ENCODE data around the gene GIMAP7. TPM values are rescaled to one million over a fixed set of nuclear protein-coding genes. Genes with fewer than 3 reads are reported as not detected.

GIMAP7 gene
- polyA plus RNA-seq (2012; ENCODE audit: insufficient read length, low read depth): not detected

DNA sequence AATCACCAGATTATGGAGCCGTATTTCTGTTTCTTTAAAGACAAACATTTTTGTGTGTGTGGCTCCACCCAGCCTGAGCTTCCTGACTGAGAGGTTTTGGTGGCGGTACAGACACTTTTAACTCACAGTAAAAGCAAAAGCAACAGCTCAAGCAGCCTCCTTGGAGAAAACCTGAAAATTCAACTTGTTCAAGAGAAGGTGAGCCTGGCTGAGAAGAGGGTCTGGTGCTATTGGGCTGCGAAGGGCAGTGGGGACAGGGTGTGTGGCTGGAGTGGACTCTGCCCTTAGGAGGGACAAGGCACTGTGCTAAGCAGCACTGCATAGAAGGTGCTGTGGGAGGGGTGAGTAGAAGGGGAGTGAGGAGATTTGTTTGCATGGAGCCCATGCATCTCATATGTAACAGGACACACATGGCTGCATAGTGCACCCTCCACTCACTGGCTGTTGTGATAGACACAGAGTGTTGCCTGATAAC is at the start of gene GIMAP7:
Gene GIMAP7 (plus strand): TSS at position 125 of the 475 bp plus-strand sequence. CDS start 5,103 bp downstream, outside the sequence.
- TF ChIP-seq FOXP2 (optimal IDR thresholded peaks at IDR 0.05; ENCODE audit: borderline replicate concordance, extremely low read depth, extremely low read length, insufficient read depth): no peak
- no peak for TF ChIP-seq TAF1 (IDR thresholded peaks at IDR 0.05; ENCODE audit: borderline replicate concordance, insufficient read depth, low read length)
- no peak for TF ChIP-seq SIN3A (IDR thresholded peaks at IDR 0.05; ENCODE audit: borderline replicate concordance, insufficient read depth, low read length)
- TF ChIP-seq, protein P1, sequence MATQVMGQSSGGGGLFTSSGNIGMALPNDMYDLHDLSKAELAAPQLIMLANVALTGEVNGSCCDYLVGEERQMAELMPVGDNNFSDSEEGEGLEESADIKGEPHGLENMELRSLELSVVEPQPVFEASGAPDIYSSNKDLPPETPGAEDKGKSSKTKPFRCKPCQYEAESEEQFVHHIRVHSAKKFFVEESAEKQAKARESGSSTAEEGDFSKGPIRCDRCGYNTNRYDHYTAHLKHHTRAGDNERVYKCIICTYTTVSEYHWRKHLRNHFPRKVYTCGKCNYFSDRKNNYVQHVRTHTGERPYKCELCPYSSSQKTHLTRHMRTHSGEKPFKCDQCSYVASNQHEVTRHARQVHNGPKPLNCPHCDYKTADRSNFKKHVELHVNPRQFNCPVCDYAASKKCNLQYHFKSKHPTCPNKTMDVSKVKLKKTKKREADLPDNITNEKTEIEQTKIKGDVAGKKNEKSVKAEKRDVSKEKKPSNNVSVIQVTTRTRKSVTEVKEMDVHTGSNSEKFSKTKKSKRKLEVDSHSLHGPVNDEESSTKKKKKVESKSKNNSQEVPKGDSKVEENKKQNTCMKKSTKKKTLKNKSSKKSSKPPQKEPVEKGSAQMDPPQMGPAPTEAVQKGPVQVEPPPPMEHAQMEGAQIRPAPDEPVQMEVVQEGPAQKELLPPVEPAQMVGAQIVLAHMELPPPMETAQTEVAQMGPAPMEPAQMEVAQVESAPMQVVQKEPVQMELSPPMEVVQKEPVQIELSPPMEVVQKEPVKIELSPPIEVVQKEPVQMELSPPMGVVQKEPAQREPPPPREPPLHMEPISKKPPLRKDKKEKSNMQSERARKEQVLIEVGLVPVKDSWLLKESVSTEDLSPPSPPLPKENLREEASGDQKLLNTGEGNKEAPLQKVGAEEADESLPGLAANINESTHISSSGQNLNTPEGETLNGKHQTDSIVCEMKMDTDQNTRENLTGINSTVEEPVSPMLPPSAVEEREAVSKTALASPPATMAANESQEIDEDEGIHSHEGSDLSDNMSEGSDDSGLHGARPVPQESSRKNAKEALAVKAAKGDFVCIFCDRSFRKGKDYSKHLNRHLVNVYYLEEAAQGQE (IDR thresholded peaks at IDR 0.05; ENCODE audit: insufficient read depth in 1 of 2, low read depth in 2 of 2, low read length in 2 of 2): no peak
- TF ChIP-seq POLR2AphosphoS5 (IDR thresholded peaks at IDR 0.05; ENCODE audit: low read depth, low read length): no peak

DNA sequence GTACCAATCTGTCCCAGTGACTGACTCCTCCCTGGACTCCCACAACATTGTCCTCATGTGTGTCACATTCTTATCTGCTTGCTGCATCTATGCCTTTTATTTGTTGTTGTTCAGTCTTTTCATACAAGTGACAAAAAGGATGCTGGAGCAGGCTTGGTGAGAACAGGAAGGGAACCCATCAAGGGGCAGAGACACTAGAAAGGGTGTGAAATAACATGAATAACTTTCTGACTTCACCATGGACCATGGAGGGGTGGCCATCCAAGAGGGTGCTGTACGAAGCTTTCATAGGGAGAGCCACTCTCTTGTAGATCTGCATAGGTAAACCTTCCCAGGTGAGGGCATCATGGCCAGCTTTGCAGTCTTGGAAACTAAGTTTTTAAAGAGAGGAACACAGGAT is 49.7 kb upstream of the GIMAP7 start:
- TF ChIP-seq SIN3A (IDR thresholded peaks at IDR 0.05; ENCODE audit: borderline replicate concordance, insufficient read depth, low read length) (no peak), TAF1 (IDR thresholded peaks at IDR 0.05; ENCODE audit: borderline replicate concordance, insufficient read depth, low read length) (no peak), FOXP2 (optimal IDR thresholded peaks at IDR 0.05; ENCODE audit: borderline replicate concordance, extremely low read depth, extremely low read length, insufficient read depth) (no peak), POLR2AphosphoS5 (IDR thresholded peaks at IDR 0.05; ENCODE audit: low read depth, low read length) (no peak)
- TF ChIP-seq, protein P1 (IDR thresholded peaks at IDR 0.05; ENCODE audit: insufficient read depth in 1 of 2, low read depth in 2 of 2, low read length in 2 of 2): no peak

DNA sequence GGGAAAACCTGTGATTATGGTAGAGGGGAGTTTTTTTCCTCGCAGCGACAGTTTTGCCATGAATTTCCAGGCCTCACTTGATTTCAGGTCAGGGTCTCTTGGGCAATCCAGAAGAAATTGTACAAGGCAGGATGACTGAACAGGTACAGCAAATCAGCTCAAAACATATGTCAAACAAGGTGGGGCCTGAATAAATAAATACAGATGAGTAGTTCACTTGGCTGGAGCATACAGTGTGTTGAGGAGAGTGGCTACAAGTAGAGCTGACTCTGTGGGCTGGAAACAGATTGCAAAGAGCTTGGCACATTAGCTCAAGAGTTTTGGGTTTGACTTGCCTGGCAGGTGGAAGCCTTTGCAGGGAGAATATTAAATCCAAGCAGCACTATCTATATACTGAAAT is 49.3 kb upstream of the GIMAP7 start:
- TF ChIP-seq, protein P1 (IDR thresholded peaks at IDR 0.05; ENCODE audit: insufficient read depth in 1 of 2, low read depth in 2 of 2, low read length in 2 of 2): no peak
- TF ChIP-seq POLR2AphosphoS5 (IDR thresholded peaks at IDR 0.05; ENCODE audit: low read depth, low read length) (no peak), SIN3A (IDR thresholded peaks at IDR 0.05; ENCODE audit: borderline replicate concordance, insufficient read depth, low read length) (no peak), TAF1 (IDR thresholded peaks at IDR 0.05; ENCODE audit: borderline replicate concordance, insufficient read depth, low read length) (no peak), FOXP2 (optimal IDR thresholded peaks at IDR 0.05; ENCODE audit: borderline replicate concordance, extremely low read depth, extremely low read length, insufficient read depth) (no peak)

DNA sequence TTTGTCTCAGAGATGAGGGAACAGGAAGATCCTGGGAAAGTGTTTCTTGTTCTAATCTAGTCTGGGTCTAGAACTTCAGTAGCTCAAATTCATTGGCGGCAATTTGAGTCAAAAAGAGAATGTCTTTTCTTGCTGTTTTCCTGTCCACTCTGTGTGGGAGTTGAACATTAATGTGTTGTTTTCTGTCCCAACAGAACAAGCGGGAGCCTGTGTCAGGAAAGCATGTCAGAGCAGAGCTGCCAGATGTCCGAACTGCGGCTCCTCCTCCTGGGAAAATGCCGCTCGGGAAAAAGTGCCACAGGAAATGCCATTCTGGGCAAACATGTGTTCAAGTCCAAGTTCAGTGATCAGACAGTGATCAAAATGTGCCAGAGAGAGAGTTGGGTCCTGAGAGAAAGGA is 48.2 kb upstream of the GIMAP7 start:
- TF ChIP-seq SIN3A (IDR thresholded peaks at IDR 0.05; ENCODE audit: borderline replicate concordance, insufficient read depth, low read length) (no peak), TAF1 (IDR thresholded peaks at IDR 0.05; ENCODE audit: borderline replicate concordance, insufficient read depth, low read length) (no peak), FOXP2 (optimal IDR thresholded peaks at IDR 0.05; ENCODE audit: borderline replicate concordance, extremely low read depth, extremely low read length, insufficient read depth) (no peak), POLR2AphosphoS5 (IDR thresholded peaks at IDR 0.05; ENCODE audit: low read depth, low read length) (no peak)
- TF ChIP-seq, protein P1 (IDR thresholded peaks at IDR 0.05; ENCODE audit: insufficient read depth in 1 of 2, low read depth in 2 of 2, low read length in 2 of 2): no peak

Data from PFSK-1 (cell line).